HG03045 (cell line): Measurements from ENCODE around the gene GRAMD4.

ENCODE experiments used
- ATAC-seq: cut with Tn5 transposase; IDR thresholded peaks from one replicate; pipeline ENCODE4 v1.9.1; 2021; ENCODE audit warnings: mild to moderate bottlenecking, moderate library complexity; ENCODE audit not compliant: unreplicated experiment

GRAMD4 gene

DNA sequence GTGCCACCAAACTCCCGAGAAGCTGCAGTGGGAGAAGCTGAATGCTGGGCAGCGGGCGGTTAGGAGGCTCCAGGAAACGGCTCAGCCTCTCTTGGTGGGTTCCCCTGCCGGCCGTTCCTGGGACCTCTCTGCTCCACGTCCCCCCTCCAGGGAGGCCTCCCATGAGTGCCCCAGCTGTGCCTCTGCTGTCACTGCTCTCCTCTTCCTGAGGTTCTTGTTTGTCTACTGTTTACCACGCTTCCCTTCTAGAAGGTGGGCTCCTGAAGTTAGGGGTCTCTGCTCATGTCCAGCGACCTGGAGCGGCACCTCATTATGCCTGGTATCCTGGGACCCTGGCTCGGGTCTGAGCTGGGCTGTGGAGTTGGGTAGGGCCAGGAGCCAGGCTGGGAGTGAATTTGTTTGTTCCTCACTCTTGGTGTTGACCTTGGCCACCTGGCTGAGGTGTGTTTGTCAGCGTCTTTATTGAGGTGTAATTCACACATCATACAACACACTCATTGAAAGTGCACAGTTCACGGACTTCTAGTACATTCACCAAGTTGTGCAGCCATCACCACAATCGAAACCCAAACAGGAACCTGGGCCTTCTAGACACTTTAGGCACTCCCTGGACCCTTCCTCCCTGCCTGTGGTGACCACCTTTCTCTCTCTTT lies 37.8 kb upstream of the GRAMD4 start:
- ATAC-seq, result no peak

DNA sequence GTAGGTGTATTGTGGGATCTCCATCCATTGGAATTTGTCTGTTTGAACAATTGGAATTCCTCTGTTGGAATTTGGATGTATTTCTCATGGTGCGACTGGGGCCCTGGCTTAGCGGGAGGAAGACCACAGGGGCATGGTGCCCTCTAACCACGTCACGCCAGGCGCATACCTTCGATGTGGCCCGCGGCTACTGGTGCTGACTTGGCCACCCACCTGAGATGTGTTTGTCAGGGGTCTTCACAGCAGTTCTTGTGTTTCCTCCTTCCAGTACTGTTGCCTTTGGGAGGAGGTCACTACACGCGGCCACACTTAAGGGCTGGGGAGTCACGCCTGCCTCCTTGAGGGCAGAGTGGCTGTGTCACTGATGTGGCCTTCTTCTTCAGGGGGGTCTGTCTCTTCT lies 36.6 kb upstream of the GRAMD4 start:
- no peak for ATAC-seq

DNA sequence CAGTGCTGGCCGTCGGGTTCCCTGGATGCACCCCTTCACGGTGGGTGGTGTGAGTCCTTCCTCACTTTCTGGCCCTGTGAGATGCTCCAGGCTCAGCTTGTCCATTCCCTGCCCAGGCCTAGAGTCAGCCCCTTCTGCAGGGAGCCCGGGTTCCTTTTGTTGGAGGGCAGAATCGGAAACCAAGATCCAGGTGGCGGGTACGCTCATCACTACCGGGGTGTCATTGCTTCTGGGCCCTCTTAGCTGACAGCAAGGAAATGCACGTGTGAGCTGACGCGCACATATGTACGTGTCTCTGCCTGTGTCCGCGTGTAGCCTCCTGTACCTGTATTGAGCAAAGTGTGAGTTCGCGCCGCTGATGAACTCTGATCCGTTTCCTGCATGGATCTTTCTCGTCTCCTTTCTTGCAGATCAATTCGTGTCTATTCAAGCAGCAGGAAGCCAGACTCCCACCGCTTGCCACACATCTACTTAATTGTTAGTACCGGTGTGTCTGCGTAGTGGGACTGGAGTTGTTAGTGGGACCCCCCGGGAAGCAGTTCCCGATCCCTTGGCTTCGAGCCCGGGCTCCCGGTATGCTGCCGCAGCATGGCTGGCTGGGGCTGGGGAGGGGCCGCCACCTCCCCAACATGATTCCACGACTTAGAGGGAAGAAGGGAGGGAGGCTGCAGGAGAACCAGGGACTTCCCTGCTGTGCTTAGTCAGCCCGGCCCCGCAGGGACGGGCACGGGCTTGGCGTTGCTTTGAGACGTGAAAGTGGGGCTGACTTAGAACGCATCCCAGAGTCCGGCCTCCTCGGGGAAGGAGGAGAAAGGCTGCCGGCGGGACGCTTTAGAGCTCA lies 35.9 kb upstream of the GRAMD4 start:
- ATAC-seq, result no peak

DNA sequence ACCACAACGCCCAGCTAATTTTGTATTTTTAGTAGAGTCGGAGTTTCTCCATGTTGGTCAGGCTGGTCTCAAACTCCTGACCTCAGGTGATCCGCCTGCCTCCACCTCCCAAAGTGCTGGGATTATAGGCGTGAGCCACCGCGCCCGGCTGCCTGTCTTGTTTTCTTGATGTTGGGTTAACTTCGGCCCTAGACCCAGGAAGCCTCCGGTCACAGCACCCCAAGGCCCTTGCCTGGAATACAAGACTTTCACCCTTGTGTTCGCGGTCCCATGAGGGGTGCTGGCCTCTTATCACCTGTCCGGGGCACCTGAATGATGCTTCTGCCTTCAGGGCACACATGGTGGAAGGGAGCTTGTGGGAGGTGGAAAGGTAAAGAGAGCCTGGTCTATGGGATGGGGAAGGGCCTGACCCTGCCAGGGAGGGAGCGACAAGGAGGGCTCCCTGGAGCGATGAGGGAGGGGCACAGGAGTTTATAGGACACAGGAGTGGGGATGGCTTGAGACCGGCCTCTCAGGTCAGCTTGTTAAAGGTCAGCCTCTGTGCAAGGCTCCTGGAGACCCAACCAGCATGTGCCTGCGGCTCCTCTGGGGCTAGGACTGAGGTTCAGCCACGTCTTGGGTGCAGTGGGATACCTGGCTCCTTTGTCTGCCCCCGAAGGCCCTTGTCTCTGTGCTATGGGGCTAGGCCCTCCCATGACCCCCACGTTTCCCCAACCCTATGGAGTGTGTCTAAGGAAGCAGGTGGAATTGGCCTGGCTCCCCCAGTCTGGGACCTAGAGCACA lies 34.7 kb upstream of the GRAMD4 start:
- no peak for ATAC-seq

DNA sequence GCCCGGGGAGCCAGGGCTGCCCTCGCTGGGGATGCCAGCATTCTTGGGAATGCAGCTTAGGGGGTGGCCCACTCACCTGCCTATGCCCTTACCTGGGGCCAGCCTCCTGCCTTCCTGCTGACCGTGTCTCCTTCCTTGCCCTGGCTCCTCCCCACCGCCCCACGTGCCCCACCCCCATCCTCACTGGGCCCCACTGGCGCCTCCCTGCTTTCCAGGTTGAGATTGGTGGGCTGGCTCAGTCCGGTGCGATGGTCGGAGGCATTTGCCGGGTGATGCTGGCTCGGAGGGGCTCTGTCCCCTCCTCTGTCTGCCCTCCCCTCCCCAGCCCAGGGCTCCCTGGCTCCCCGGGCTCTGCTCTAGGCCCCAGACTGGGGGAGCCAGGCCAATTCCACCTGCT lies 34.1 kb upstream of the GRAMD4 start:
- ATAC-seq, result no peak

DNA sequence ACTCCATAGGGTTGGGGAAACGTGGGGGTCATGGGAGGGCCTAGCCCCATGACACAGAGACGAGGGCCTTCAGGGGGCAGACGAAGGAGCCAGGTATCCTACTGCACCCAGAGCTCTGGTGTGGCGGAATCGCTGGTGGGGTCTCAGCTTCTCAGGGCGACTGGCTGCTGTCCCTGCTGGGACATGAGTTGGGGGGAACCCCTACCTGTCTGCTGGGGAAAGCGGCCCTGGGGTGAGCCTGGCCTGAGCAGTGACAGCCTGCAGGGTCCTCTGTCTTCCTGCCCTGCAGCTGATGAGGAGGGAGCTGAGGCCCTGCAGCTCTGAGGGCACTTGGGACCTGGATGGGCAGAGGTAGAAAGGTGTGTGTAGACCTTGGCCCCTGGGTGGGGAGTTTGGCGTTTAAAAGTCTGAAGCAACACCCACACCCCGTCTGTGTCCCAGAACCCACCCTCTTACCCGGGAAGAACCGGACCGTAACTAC lies 33.6 kb upstream of the GRAMD4 start:
- ATAC-seq, result no peak

DNA sequence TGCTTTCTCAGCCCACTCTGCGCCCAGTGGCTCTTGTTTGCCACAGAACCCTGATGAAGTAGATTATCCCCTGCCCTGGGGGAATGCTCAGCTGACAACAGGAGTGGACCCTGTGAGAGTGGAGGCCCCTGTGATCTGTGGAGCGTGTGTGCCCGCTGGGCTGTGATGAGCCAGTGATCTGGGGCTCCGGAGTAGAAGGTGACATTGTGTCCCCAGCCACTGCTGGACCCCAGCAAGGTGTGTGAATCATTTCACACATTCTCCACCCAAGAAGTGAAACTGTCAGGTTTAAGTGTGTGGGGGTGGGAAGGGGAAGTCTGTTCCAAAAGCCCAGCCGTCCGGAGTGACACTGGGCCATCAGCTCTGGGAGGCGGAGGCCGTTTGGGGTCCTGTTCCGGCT lies 33.1 kb upstream of the GRAMD4 start:
- no peak for ATAC-seq

DNA sequence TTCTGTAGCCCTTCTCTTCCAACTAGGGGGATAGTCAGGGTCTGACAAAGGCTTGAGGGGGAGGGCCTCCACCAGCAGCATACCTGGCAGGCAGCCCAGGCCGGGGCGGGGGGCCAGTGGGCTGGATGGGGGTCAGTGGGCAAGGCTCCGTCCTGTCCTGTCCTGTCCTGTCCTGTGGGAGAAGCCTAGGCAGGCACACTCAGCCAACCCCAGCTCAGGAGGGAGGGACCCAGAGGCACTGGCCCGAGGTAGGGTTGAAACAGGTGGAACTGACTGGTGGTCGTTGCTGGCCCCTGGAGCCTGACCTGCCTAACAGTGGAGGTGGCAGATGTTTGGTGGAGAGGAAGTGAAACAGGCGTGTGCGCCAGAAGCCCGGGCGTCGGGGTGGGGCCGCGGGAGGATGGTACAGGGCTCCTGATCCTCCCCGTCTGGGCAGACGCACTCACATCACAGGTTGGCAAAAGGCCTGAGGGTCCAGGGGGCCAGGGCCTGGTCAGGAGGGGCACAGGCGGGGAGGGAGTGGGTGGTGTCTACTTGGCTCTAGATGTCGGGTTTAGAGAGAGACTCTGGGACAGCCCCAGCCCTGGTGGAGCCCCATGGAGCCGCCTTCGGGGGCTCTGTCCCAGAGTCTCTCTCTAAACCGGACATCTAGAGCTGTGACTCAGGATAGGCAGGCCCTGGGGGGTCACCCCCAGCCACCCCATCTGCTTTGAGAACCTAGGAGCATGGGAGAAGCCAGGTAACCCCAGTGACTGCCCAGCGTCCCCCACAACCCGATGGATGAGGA lies 32.5 kb upstream of the GRAMD4 start:
- ATAC-seq, result peak; percentile 44

DNA sequence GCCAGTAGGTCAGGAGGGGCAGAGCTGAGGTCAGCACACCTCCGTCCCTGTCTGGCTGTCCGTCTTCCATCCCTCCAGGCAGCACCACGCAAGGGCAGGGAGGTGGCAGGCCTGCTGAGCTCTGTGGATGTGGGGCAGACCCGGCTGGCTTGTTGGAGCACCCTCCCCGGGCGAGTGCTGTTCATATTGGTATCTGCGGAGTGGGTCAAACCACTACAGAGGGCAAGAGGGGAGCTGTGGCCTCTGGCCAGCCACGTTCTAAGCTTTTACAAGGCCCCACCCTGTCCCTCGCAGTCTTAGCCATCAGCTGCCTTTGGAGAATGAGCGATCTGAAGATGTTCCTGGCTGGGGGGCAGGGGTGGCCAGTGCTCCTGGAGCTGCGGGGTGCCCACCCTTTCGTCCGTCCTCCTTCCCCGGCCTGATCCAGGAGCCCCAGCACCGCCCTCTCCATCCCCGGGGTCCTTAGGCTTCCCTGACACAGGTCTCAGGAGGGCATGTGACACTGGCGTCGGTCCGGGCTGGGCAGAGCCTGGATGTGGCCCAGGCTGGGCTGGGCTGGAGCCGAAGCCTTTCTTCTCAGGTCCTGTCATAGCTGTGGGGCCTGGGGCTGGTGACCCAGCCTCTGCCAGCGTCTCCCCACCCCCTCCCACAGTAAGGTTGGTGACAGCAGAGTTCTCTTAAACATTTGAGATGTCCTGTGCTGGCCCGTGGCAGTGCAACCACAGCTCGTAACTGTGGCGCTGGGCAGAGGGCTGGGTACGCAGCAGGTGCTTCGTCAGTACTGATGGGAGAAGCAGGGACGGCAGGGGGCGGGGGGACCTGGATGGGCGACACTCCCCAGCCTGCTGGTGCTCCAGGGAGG lies 31.7 kb upstream of the GRAMD4 start:
- no peak for ATAC-seq

DNA sequence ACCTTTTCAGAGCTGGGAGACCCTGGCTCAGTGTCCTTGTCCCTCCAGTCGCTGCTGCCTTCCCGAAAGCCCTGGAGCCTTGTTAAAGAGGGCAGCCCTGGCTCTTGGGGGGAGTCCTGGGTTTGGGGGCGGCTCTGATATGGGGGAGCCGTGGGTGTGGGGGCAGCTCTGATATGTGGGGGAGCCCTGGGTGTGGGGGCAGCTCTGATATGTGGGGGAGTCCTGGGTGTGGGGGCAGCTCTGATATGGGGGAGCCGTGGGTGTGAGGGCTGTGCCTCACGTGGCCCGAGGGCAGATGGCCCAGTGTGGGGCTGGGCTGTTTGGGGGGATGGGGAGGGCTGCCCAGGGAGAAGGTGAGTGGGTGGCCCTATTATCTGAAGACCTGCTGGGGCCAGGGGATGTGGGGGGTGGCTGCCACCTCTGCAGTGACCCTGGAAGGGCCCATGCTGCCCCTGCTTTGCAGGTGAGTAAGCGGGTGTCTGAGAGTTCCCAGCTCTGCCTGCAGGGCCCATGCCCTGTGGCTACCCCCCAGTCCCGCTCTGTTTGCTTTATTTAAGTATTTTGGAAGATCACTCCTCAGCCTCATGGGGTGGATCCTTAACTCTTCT lies 30.9 kb upstream of the GRAMD4 start:
- ATAC-seq, result no peak

DNA sequence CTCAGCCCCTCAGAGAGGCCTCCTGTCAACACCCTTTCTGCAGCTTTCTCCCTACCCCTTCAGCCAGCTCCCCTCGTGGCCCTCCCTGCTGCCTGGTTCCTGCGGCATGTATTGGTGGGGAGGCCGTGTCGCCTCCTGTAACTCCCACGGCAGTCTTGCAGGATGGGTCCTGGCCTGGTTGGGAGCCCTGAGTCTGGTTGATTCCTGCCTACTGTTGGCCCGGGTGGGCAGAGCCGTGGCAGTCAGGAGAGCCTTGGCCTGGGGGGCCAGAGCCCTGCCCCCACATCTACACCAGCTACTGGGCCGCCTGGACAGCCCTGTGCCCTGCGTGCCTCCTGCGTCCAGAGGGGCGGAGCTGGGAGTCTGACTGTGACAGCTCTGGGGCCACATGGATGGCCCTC lies 30.3 kb upstream of the GRAMD4 start:
- ATAC-seq, result no peak

DNA sequence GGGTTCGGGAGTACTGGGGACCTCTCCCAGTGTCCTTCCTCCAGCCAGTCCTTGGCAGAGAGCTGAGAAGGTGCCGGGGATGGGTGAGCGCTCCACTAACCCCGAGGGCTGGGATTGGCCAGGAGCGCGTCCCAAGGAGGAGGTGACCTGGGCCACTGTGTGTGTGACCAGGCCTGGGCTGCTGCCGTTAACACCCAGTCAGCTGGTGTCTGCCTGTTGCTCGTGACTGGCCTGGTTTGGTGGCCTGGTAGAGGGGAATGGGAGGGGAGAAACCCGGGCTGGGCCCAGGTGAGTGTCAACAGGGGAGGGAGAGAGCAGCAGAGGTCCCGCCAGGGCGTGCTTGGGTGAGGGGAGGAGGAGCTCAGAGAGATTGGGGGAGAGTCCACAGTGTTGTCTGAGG lies 29.9 kb upstream of the GRAMD4 start:
- ATAC-seq, result no peak

DNA sequence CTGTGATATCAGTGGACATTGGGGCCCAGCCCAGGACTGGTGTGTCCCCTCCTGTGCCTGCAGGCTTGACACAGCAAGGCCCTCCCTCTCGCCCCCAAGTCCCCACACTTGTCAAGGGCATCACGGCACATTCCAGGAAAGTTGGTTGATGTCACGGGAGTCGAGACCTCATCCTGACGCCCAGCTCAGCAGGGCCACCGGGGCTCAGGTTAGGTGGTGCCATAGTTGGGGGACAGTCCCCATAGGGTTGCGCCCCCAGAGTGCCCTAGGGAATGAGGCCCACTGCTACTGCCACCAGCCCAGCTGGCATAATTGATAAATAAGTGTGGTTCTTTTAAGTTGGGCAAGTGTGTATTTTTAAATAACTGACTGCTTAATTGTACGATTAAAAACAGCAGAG lies 28.3 kb upstream of the GRAMD4 start:
- no peak for ATAC-seq

DNA sequence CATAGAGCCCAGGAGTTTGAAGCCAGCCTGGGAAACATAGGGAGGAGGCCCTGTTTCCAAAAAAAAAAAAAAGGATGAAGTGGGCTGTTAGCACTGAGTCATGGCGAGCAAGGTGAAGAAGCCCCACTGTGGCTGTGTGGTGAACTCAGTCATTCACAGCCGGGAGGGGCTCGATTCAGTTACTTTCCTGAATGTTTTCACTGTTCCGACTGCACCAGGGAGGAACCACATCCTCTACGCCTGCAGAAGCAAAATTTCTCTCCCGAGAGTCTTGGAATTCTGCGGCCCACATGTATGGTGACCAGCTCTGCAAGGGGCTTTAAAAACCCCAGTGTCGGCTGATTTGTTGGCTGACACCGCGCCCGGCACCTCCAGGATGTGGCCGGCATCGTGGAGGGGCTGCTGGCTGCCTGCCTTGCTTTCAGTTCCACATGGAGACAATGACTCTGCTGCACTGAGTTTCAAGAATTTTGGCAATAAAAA lies 27.8 kb upstream of the GRAMD4 start:
- no peak for ATAC-seq

DNA sequence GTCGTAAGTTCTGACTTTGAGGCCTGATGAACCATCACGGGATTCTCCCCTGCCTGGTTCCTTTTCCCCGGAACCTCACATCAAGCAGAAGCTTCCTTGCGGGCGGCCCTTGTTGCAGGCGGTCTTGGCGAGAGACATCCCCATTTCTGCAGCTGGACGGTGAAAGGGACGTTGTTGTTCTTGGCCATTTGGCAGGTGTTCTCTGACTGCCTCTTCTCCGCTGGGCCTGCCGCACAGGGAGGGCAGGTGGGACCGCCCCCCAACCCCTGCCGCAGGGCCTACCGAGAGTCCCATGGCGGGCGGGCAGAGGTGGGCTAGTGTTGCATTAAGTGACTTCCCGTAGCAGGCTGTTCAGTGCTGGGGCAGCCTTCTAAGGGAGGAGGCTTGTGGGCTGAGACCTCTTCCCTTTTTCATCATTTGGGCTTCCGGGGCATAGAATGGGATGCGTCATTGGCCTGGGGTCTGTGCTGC lies 26.9 kb upstream of the GRAMD4 start:
- ATAC-seq, result no peak

DNA sequence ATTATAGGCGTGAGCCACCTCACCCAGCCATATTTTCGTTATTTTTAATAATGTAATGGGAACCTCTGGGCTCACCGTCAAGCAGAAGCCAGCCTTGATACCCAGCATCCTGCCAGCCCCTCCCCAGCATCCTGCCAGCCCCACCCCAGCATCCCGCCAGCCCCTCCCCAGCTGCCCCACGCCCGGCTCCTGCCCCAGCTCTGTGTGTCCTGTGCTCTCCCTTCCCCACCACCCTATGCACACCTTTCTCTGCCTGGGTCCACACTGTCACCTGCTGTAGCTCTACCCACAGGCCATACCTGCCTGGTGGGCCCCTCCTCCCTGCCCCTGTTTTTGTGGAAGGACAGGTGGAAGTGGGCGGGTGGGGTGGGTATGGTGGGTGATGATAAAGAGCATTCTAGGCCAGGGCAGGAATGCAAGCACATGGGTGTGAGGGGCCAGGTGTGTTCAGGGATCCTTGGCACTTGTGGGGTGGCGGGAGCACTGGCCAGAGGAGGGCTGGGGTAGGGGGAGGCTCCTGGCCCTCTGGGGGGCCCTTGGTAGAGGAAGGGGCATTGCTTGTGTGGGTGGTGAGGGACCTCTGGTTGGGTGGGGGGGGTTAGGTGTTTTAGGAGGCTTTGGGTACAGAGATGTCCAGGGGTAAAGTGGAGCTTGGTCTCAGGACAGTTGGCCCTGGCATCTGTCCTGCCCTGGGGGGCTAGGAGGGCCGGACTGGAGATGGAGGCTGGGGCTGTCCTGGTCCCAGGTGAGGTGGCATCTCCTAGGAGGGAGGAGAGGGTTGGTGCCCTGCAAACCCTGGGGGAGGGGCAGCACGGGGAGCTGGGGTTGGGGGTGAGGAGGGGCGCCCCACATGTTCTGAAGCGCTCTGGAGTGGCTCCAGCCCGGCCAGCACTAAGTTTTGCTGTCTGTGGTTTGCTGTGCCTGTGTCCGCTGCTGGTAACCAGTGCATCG lies 25.9 kb upstream of the GRAMD4 start:
- ATAC-seq, result no peak

DNA sequence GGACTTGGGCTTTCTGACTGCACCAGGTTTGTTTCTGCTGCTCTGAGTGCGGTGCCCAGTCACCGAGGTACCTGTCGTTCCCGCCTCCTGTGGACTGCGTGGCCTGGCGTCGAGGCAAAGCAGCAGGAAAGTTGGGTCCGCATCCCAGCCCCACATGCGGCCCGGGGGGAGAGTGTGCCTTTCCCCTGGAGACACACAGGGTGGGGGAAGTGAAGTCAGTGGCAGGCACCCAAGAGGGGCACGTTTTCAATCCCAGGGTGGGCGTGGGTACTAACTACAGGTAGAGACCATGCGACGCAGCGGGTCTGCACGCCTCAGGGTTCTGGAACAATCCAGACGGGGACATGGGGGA lies 25.3 kb upstream of the GRAMD4 start:
- no peak for ATAC-seq

DNA sequence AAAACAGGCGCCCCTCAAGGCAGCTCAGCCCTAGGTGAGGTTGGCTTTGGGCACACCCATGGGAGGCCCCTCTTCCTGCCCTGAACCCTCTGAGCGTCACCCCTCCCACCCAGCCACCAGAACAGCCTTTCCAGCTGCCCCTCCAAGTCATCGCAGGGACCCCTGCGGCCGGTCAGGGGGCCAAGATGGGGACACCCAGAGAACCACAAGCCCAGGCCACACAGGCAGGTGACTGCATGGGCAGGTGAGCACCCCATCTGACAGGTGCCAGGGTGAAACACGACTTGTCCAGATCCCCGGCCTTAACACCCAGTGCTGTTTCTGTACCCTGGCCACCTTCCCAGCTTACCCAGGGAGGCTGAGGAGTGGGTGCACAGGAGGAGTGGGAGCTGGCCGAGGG lies 24.6 kb upstream of the GRAMD4 start:
- no peak for ATAC-seq
